PC-3 (cell line): ENCODE measurements around the gene CCDC110. TPM values are rescaled to one million over a fixed set of nuclear protein-coding genes. Genes with fewer than 3 reads are reported as not detected.

Source experiments
- ATAC-seq: fragments of 200-7000 bp; cut with Tn5 transposase; 2 replicates; pipeline ENCODE4 v1.9.1; 2020; ENCODE audit warnings: mild to moderate bottlenecking, moderate library complexity
- BruUV-seq: library from RNA; stranded (reverse); fragments of 400-500 nt; replicated peaks from 2 replicates; lab custom pipeline; 2021; lab: Mats Ljungman, UMichigan
- CTCF ChIA-PET: fragments of 300-600 bp; sonication (Branson Sonifier 250); formaldehyde crosslinking; loops from one replicate; lab custom pipeline; 2022; ENCODE audit warnings: antibody characterized with exemption; lab: Charles Lee
- POLR2A ChIA-PET: fragments of 300-600 bp; sonication (Branson Sonifier 250); formaldehyde crosslinking; loops from one replicate; lab custom pipeline; 2022; ENCODE audit warnings: antibody characterized with exemption; ENCODE audit not compliant: unreplicated experiment; lab: Charles Lee
- DNase-seq: peaks from one replicate; pipeline ENCODE4 v3.0.0-alpha.2; 2015
- H2AFZ ChIP-seq: fragments of 300-600 bp; sonication (generic); 2 replicates; pipeline ENCODE4 v1.6.0; 2016; ENCODE audit warnings: antibody characterized with exemption, low read length
- H3F3A ChIP-seq: fragments of 300-600 bp; sonication (generic); one replicate; pipeline ENCODE4 v1.6.0; 2017; ENCODE audit warnings: antibody characterized with exemption, low read length, control low read depth, mild to moderate bottlenecking; ENCODE audit not compliant: unreplicated experiment
- H3K27ac ChIP-seq: fragments of 300-600 bp; sonication (generic); 2 replicates; pipeline ENCODE4 v1.5.1; 2016; ENCODE audit warnings: mild to moderate bottlenecking, low read length
- H3K27me3 ChIP-seq: fragments of 300-600 bp; sonication (generic); 2 replicates; pipeline ENCODE4 v1.6.1; 2016; ENCODE audit warnings: low read length, mixed read lengths
- H3K36me3 ChIP-seq: fragments of 300-600 bp; sonication (generic); 2 replicates; pipeline ENCODE4 v1.6.1; 2016; ENCODE audit warnings: low read depth, mixed run types, low read length, mixed read lengths
- H3K4me1 ChIP-seq: fragments of 300-600 bp; sonication (generic); 2 replicates; pipeline ENCODE4 v1.5.1; 2016; ENCODE audit warnings: low read length; ENCODE audit not compliant: insufficient read depth
- H3K4me2 ChIP-seq: fragments of 300-600 bp; sonication (generic); 2 replicates; pipeline ENCODE4 v1.6.0; 2016; ENCODE audit warnings: low read length
- H3K4me3 ChIP-seq: fragments of 300-600 bp; sonication (generic); 2 replicates; pipeline ENCODE4 v1.5.1; 2016; ENCODE audit warnings: mild to moderate bottlenecking, low read length, mixed read lengths
- H3K79me2 ChIP-seq: fragments of 300-600 bp; sonication (generic); 2 replicates; pipeline ENCODE4 v1.6.1; 2017; ENCODE audit warnings: low read length, mixed read lengths
- H3K9ac ChIP-seq: fragments of 300-600 bp; sonication (generic); 2 replicates; pipeline ENCODE4 v1.6.0; 2016; ENCODE audit warnings: mild to moderate bottlenecking, low read length
- H3K9me2 ChIP-seq: fragments of 300-600 bp; sonication (generic); replicated peaks from 2 replicates; pipeline ENCODE4 v1.6.1; 2016; ENCODE audit warnings: mixed run types, low read length, mixed read lengths
- H3K9me3 ChIP-seq: fragments of 300-600 bp; sonication (generic); 2 replicates; pipeline ENCODE4 v1.6.1; 2016; ENCODE audit warnings: low read length, mixed read lengths
- H4K20me1 ChIP-seq: fragments of 300-600 bp; sonication (generic); 2 replicates; pipeline ENCODE4 v1.6.1; 2016; ENCODE audit warnings: low read length, mixed read lengths
- CTCF ChIP-seq: fragments of 300-600 bp; sonication (generic); conservative IDR thresholded peaks from 2 replicates; pipeline ENCODE4 v1.5.1; 2017; ENCODE audit warnings: antibody characterized with exemption, low read depth, mild to moderate bottlenecking, low read length
- EZH2 ChIP-seq: fragments of 300-600 bp; sonication (generic); IDR thresholded peaks from one replicate; pipeline ENCODE4 v1.6.1; 2017; ENCODE audit warnings: antibody characterized with exemption, mild to moderate bottlenecking, low read length; ENCODE audit not compliant: unreplicated experiment
- EZH2phosphoT487 ChIP-seq: fragments of 300-600 bp; sonication (generic); IDR thresholded peaks from 2 replicates; pipeline ENCODE4 v1.6.1; 2018; ENCODE audit warnings: mild to moderate bottlenecking, antibody characterized with exemption, low read length, borderline replicate concordance
- intact Hi-C: fragments of 100-400 bp; cut with micrococcal nuclease; formaldehyde crosslinking; loops from 2 replicates; pipeline ENCODE4 v1.9.0; 2023
- total RNA-seq: library from RNA; depleted of rRNA; stranded (reverse); fragments of >200 nt; gene quantifications from 2 replicates; pipeline ENCODE4 v1.2.3, GENCODE V29; 2014

The CCDC110 gene
- total RNA-seq, 1 experiment from 2014 or later, result 0.62 TPM

DNA sequence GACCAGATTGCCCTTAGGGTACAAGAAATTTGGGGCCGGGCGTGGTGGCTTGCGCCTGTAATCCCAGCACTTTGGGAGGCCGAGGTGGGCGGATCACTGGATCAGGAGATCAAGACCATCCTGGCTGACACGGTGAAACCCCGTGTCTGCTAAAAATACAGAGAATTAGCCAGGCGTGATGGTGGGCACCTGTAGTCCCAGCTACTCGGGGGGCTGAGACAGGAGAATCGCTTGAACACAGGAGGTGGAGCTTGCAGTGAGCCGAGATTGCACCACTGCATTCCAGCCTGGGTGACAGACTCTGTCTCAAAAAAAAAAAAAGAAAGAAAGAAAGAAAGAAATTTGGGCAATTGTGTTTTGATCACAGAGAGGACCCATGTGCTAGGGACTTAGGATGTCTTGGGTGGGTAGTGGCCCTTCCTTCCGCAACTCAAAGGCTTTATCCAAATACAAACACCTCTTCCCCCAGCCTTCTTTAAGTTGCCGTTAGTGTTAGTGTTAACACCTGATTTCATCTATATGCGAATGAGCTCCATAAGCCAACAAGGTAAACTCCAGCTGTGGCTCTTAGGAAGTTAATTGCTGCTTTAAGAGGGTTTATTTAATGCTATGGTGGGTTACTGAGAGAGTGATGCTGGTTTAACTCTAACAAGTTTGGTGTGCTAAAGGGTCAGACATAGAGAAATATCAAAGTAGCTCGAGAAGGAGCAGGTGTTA is 8.6 kb upstream of the CCDC110 start:
- Histone ChIP-seq H2AFZ (no peak overlapping the region), H3K9me3 (no peaks in the 10 kb centered on the region), H3K27ac (no peak overlapping the region), H3K4me3 (no peak overlapping the region), H3K9me2 (no peaks in the 10 kb centered on the region), H3K4me2 (no peak overlapping the region), H3K36me3 (no peaks in the 10 kb centered on the region), H4K20me1 (no peaks in the 10 kb centered on the region), H3F3A (no peaks in the 10 kb centered on the region), H3K27me3 (peaks cover 16% of the 10 kb centered on the region), H3K9ac (no peak overlapping the region), H3K79me2 (no peaks in the 10 kb centered on the region), H3K4me1 (no peaks in the 10 kb centered on the region)
- ChIA-PET CTCF (no interaction called here), POLR2A (no interaction called here)
- no peak for ATAC-seq
- TF ChIP-seq EZH2 (no peak), CTCF (no peak), EZH2phosphoT487 (no peak)
- intact Hi-C loops, result no loop called here
- no peak for DNase-seq
- BruUV-seq, result no TSS peak

- no peaks in the 10 kb centered on the region for H3F3A ChIP-seq
- no peaks in the 10 kb centered on the region for H3K9me2 ChIP-seq
- ChIA-PET CTCF (no interaction called here), POLR2A (no interaction called here)
- no peak overlapping the region for H3K4me2 ChIP-seq
- H3K36me3 ChIP-seq, result no peaks in the 10 kb centered on the region
- no peak for TF ChIP-seq EZH2phosphoT487
- no peaks in the 10 kb centered on the region for H3K4me1 ChIP-seq
- intact Hi-C loops, result no loop called here
- no TSS peak for BruUV-seq
- no peaks in the 10 kb centered on the region for H3K9me3 ChIP-seq
- H3K79me2 ChIP-seq, result no peaks in the 10 kb centered on the region
- no peak for ATAC-seq
- H3K4me3 ChIP-seq, result no peak overlapping the region
- DNase-seq, result no peak
- no peak overlapping the region for H3K9ac ChIP-seq
- peaks cover 16% of the 10 kb centered on the region for H3K27me3 ChIP-seq
- no peaks in the 10 kb centered on the region for H4K20me1 ChIP-seq
- no peak overlapping the region for H3K27ac ChIP-seq
- H2AFZ ChIP-seq, result no peak overlapping the region
Measured at GRCh38 chr4:185479507-185479971, 8.0 kb upstream of the CCDC110 start.

- DNase-seq (no peak), ATAC-seq (no peak)
- Histone ChIP-seq H3K9ac (no peak overlapping the region), H3K27ac (no peak overlapping the region), H3K4me1 (peaks cover 5% of the 10 kb centered on the region; the same call in 1 of the 2 replicates), H3K4me2 (no peak overlapping the region), H3F3A (no peaks in the 10 kb centered on the region), H3K4me3 (no peak overlapping the region), H3K79me2 (no peaks in the 10 kb centered on the region), H3K9me2 (no peaks in the 10 kb centered on the region), H3K36me3 (no peaks in the 10 kb centered on the region), H3K27me3 (no peaks in the 10 kb centered on the region), H2AFZ (no peak overlapping the region), H4K20me1 (no peaks in the 10 kb centered on the region), H3K9me3 (no peaks in the 10 kb centered on the region)
- no TSS peak for BruUV-seq
- CTCF ChIA-PET, result interaction anchor here (0.6 to 0.7 kb wide), 2 partner anchors 44 to 55 kb away, joined by 3 read pairs; no protein-coding TSS in a partner anchor
- intact Hi-C loops, result no loop called here
- TF ChIP-seq EZH2phosphoT487 (no peak), EZH2 (no peak), CTCF (no peak)
- POLR2A ChIA-PET, result no interaction called here
Measured at GRCh38 chr4:185473247-185473646, 1.7 kb upstream of the CCDC110 start.
